IMR-90 (cell line): ENCODE data around the gene NRL. TPM values are rescaled to one million over a fixed set of nuclear protein-coding genes. Genes with fewer than 3 reads are reported as not detected.

Experiments used
- ATAC-seq: fragments of 200-7000 bp; cut with Tn5 transposase; 2 replicates; pipeline ENCODE4 v1.9.1; 2020; ENCODE audit warnings: low read depth, mild to moderate bottlenecking, moderate library complexity
- BruUV-seq: library from RNA; stranded (reverse); fragments of 400-500 nt; replicated peaks from 2 replicates; lab custom pipeline; 2021; lab: Mats Ljungman, UMichigan
- CTCF ChIA-PET: fragments of 300-600 bp; formaldehyde crosslinking; extraction: SDS; loops from one replicate; lab custom pipeline; 2021; ENCODE audit warnings: antibody characterized with exemption; lab: Yijun Ruan, JAX
- POLR2A ChIA-PET: fragments of 300-600 bp; sonication (Branson Sonifier 250); formaldehyde crosslinking; loops from one replicate; lab custom pipeline; 2022; ENCODE audit warnings: antibody characterized with exemption; ENCODE audit not compliant: unreplicated experiment; lab: Charles Lee
- DNase-seq: peaks from one replicate; pipeline ENCODE4 v3.0.0; 2013
- H2AFZ ChIP-seq: replicated peaks from 2 replicates; pipeline ENCODE3; 2013; ENCODE audit warnings: low read length, mild to moderate bottlenecking; ENCODE audit not compliant: poor library complexity
- H2AK5ac ChIP-seq: 2 replicates; pipeline ENCODE4 v1.6.1; 2013; ENCODE audit warnings: low read depth, low read length, inconsistent platforms
- H2AK9ac ChIP-seq: replicated peaks from 2 replicates; pipeline ENCODE3; 2013; ENCODE audit warnings: mild to moderate bottlenecking, low read depth, low read length, moderate library complexity; ENCODE audit not compliant: poor library complexity
- H2BK120ac ChIP-seq: 2 replicates; pipeline ENCODE4 v1.6.1; 2013; ENCODE audit warnings: low read depth, low read length, inconsistent platforms
- H2BK15ac ChIP-seq: 3 replicates; pipeline ENCODE4 v1.6.1; 2013; ENCODE audit warnings: low read depth, low read length, inconsistent platforms
- H2BK20ac ChIP-seq: 2 replicates; pipeline ENCODE4 v1.6.1; 2013; ENCODE audit warnings: low read depth, mild to moderate bottlenecking, inconsistent platforms, low read length, moderate library complexity
- H2BK5ac ChIP-seq: 2 replicates; pipeline ENCODE4 v1.6.1; 2013; ENCODE audit warnings: mild to moderate bottlenecking, low read depth, low read length, inconsistent platforms; ENCODE audit not compliant: poor library complexity, severe bottlenecking
- H3K14ac ChIP-seq: replicated peaks from 2 replicates; pipeline ENCODE4 v1.6.1; 2013; ENCODE audit warnings: low read depth, low read length, inconsistent platforms
- H3K18ac ChIP-seq: 2 replicates; pipeline ENCODE4 v1.6.1; 2013; ENCODE audit warnings: low read depth, low read length, control low read depth
- H3K23ac ChIP-seq: 2 replicates; pipeline ENCODE4 v1.6.1; 2013; ENCODE audit warnings: low read depth, low read length, inconsistent platforms
- H3K27ac ChIP-seq: 2 replicates; pipeline ENCODE4 v1.5.1; 2013; ENCODE audit warnings: mild to moderate bottlenecking, control low read depth, low read length; ENCODE audit not compliant: insufficient read depth
- H3K27me3 ChIP-seq: 2 replicates; pipeline ENCODE4 v1.6.1; 2013; ENCODE audit warnings: low read length; ENCODE audit not compliant: control insufficient read depth, insufficient read depth
- H3K36me3 ChIP-seq: 2 replicates; pipeline ENCODE4 v1.6.1; 2013; ENCODE audit warnings: low read length, mixed read lengths; ENCODE audit not compliant: control insufficient read depth, insufficient read depth
- H3K4ac ChIP-seq: 2 replicates; pipeline ENCODE4 v1.6.1; 2013; ENCODE audit warnings: low read depth, low read length, inconsistent platforms
- H3K4me1 ChIP-seq: 2 replicates; pipeline ENCODE4 v1.6.1; 2013; ENCODE audit warnings: low read length, mixed read lengths; ENCODE audit not compliant: control insufficient read depth, insufficient read depth
- H3K4me2 ChIP-seq: 2 replicates; pipeline ENCODE4 v1.6.1; 2013; ENCODE audit warnings: low read depth, mild to moderate bottlenecking, control low read depth, low read length, moderate library complexity
- H3K4me3 ChIP-seq: 2 replicates; pipeline ENCODE4 v1.5.1; 2013; ENCODE audit warnings: low read depth, mild to moderate bottlenecking, control low read depth, low read length, moderate library complexity; ENCODE audit not compliant: insufficient read depth
- H3K56ac ChIP-seq: 2 replicates; pipeline ENCODE4 v1.6.1; 2013; ENCODE audit warnings: low read length, inconsistent platforms; ENCODE audit not compliant: insufficient read depth; ENCODE audit errors: extremely low read depth
- H3K79me1 ChIP-seq, 2 experiments: 2 replicates each; pipeline ENCODE4 v1.6.1; 2013; ENCODE audit warnings: low read length in 2 of 2, inconsistent platforms in 1 of 2, low read depth in 1 of 2
- H3K9ac ChIP-seq: 2 replicates; pipeline ENCODE4 v1.6.1; 2013; ENCODE audit warnings: low read depth, low read length, control low read depth
- H3K9me1 ChIP-seq: 2 replicates; pipeline ENCODE4 v1.6.1; 2013; ENCODE audit warnings: low read length, inconsistent platforms; ENCODE audit not compliant: insufficient read depth
- H3K9me3 ChIP-seq: 2 replicates; pipeline ENCODE4 v1.6.1; 2013; ENCODE audit warnings: low read length; ENCODE audit not compliant: control insufficient read depth, insufficient read depth
- H4K20me1 ChIP-seq: 2 replicates; pipeline ENCODE4 v1.6.1; 2013; ENCODE audit warnings: low read length, inconsistent platforms; ENCODE audit not compliant: insufficient read depth
- H4K5ac ChIP-seq: 2 replicates; pipeline ENCODE4 v1.6.1; 2013; ENCODE audit warnings: mild to moderate bottlenecking, low read depth, low read length, control low read depth
- H4K8ac ChIP-seq, 2 experiments: 2 replicates each; pipeline ENCODE4 v1.6.1; 2013; ENCODE audit warnings: low read depth in 2 of 2, low read length in 2 of 2, control low read depth in 1 of 2, inconsistent platforms in 1 of 2
- H4K91ac ChIP-seq: 2 replicates; pipeline ENCODE4 v1.6.1; 2013; ENCODE audit warnings: low read depth, low read length, inconsistent platforms; ENCODE audit not compliant: insufficient read depth
- BHLHE40 ChIP-seq: fragments of 150-350 bp; IDR thresholded peaks from 2 replicates; pipeline ENCODE4 v1.6.1; 2016; ENCODE audit warnings: mild to moderate bottlenecking, low read depth, low read length
- CEBPB ChIP-seq: IDR thresholded peaks from 2 replicates; pipeline ENCODE4 v1.6.1; 2012; ENCODE audit warnings: low read depth, low read length, improper control_type of control experiment
- CHD1 ChIP-seq: IDR thresholded peaks from 2 replicates; pipeline ENCODE4 v1.6.1; 2012; ENCODE audit warnings: low read depth, low read length, improper control_type of control experiment
- FOS ChIP-seq: fragments of 150-350 bp; IDR thresholded peaks from 2 replicates; pipeline ENCODE4 v1.6.1; 2016; ENCODE audit warnings: low read depth, low read length
- MAFK ChIP-seq: IDR thresholded peaks from 2 replicates; pipeline ENCODE4 v1.6.1; 2012; ENCODE audit warnings: low read depth, low read length, improper control_type of control experiment
- MAZ ChIP-seq: IDR thresholded peaks from 2 replicates; pipeline ENCODE4 v1.6.1; 2012; ENCODE audit warnings: low read depth, mild to moderate bottlenecking, low read length, improper control_type of control experiment, moderate library complexity, borderline replicate concordance
- NFE2L2 ChIP-seq: fragments of 150-350 bp; IDR thresholded peaks from 2 replicates; pipeline ENCODE4 v1.6.1; 2016; ENCODE audit warnings: low read depth, mild to moderate bottlenecking, low read length
- POLR2A ChIP-seq: IDR thresholded peaks from 2 replicates; pipeline ENCODE4 v1.6.1; 2012; ENCODE audit warnings: mild to moderate bottlenecking, low read depth, low read length
- RAD21 ChIP-seq: IDR thresholded peaks from 2 replicates; pipeline ENCODE4 v1.6.1; 2012; ENCODE audit warnings: low read length, improper control_type of control experiment
- RCOR1 ChIP-seq: IDR thresholded peaks from 2 replicates; pipeline ENCODE4 v1.6.1; 2012; ENCODE audit warnings: mild to moderate bottlenecking, low read length, improper control_type of control experiment; ENCODE audit not compliant: insufficient replicate concordance
- RFX5 ChIP-seq: IDR thresholded peaks from 2 replicates; pipeline ENCODE4 v1.8.0; 2012; ENCODE audit warnings: low read depth, mild to moderate bottlenecking, low read length, moderate library complexity
- SMC3 ChIP-seq: fragments of 150-350 bp; IDR thresholded peaks from 2 replicates; pipeline ENCODE4 v1.6.1; 2016; ENCODE audit warnings: low read depth, mild to moderate bottlenecking, antibody characterized with exemption, low read length, moderate library complexity
- WGBS, 2 experiments: methylation state at CpG; one replicate each; pipeline versions ENCODE4 v1.1.5 to v1.1.7; 2013; ENCODE audit warnings: missing lambda C conversion rate in 2 of 2; ENCODE audit not compliant: insufficient read length in 1 of 2; ENCODE audit errors: extremely low coverage in 2 of 2; 5-methylcytosine and 5-hydroxymethylcytosine counted together
- dilution Hi-C: fragments of 300-500 bp; cut with HindIII; formaldehyde crosslinking; loops from one replicate; pipeline ENCODE4 v1.14.3; 2018; ENCODE audit warnings: low sequenced_read_pairs; ENCODE audit not compliant: unreplicated experiment
- in situ Hi-C: fragments of 300-500 bp; cut with MboI; formaldehyde crosslinking; loops from 3 replicates; pipeline ENCODE4 v1.14.3; 2019; ENCODE audit warnings: low sequenced_read_pairs, inconsistent platforms, mixed read lengths
- intact Hi-C: fragments of 100-400 bp; cut with micrococcal nuclease; formaldehyde crosslinking; loops from 2 replicates; pipeline ENCODE4 v1.10.0; 2022
- polyA plus RNA-seq, 3 experiments: library from polyadenylated mRNA; depleted of rRNA; stranded (reverse); fragments of >200 nt; gene quantifications; 2 replicates each; pipeline ENCODE4 v1.2.3, GENCODE V29; 2012; ENCODE audit warnings: low replicate concordance in 1 of 3
- total RNA-seq: library from RNA; depleted of rRNA; stranded (reverse); fragments of >200 nt; gene quantifications from 2 replicates; pipeline ENCODE4 v1.2.3, GENCODE V29; 2012
- TF ChIP-seq, protein P1 (sequence below): fragments of 150-350 bp; IDR thresholded peaks from 2 replicates; pipeline ENCODE4 v1.6.1; 2016; ENCODE audit warnings: low read depth, mild to moderate bottlenecking, low read length, moderate library complexity, borderline replicate concordance
- TF ChIP-seq, protein P2 (sequence below): conservative IDR thresholded peaks from 2 replicates; pipeline ENCODE4 v1.5.1; 2012; ENCODE audit warnings: mild to moderate bottlenecking, low read depth, low read length, improper control_type of control experiment
- TF ChIP-seq, protein P3 (sequence below): fragments of 150-350 bp; IDR thresholded peaks from 2 replicates; pipeline ENCODE4 v1.6.1; 2017; ENCODE audit warnings: mild to moderate bottlenecking, antibody characterized with exemption, low read length, low read depth

The NRL gene
- total and polyA plus RNA-seq, 2 of the 4 experiments (the other 2 are of a cell fraction) = 0.18 to 0.70 TPM

DNA sequence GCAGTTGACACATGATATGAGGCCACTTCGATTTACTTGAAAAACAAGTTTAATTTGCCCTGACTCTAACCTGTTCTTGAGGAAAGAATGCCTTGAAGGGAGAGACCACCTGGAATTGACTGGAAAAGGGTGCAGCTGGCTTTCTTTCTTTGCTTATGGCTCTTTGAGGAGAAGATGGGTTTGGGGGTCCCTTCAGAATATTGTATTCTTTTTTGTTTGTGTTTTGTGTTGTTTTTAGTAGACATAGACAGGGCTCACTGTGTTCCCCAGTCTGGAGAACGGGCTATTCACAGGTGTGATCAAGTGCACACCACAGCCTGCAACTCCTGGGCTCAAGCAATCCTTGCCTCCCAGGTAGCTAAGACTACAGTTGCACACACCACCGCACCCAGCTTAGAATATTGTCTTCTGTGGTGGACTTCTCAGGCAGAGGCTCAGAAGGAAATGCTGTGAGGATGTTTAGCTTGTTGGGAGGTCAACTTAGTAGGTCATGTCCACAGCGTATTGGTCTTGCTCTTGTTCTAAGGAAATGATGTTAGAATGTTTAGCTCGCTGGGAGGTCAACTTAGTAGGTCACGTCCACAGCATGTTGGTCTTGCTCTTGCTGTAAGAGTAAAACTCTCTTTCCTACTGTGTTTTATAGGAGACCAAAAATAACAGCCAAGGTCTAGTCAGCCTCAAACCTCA, 1.5 kb upstream of the NRL start:
- Histone ChIP-seq H3K9me3 (no peaks in the 10 kb centered on the region), H3K4ac (no peak overlapping the region), H4K91ac (no peak overlapping the region), H3K27me3 (no peaks in the 10 kb centered on the region), H3K27ac (no peak overlapping the region), H3K79me1 (peaks cover 10 to 16% of the 10 kb centered on the region in 2 experiments; a peak in 2 of 4 replicates), H2BK20ac (no peak overlapping the region), H2AK9ac (no peak overlapping the region), H4K20me1 (no peaks in the 10 kb centered on the region), H2BK5ac (no peak overlapping the region), H4K8ac (no peak overlapping the region), H3K23ac (no peak overlapping the region), H3K4me1 (peaks cover 3% of the 10 kb centered on the region; the same call in 1 of the 2 replicates), H3K9ac (no peak overlapping the region), H3K4me2 (no peak overlapping the region), H3K4me3 (no peak overlapping the region), H4K5ac (no peak overlapping the region), H2BK120ac (no peak overlapping the region), H2BK15ac (no peak overlapping the region), H3K36me3 (peaks cover 23% of the 10 kb centered on the region), H2AFZ (no peak overlapping the region), H3K14ac (no peak overlapping the region), H2AK5ac (no peak overlapping the region), H3K9me1 (peaks cover 8% of the 10 kb centered on the region; the same call in 1 of the 2 replicates), H3K56ac (no peak overlapping the region), H3K18ac (no peak overlapping the region)
- DNase-seq = no peak
- 80% methylated on average over 1 of the region's 6 CpGs; no CpG with 5 or more reads in 1 of the 2 experiments for WGBS, 2 experiments
- intact Hi-C loops (no loop called here), dilution Hi-C loops (no loop called here), in situ Hi-C loops (no loop called here)
- TF ChIP-seq RCOR1 (no peak), MAFK (no peak), RFX5 (no peak), NFE2L2 (no peak), POLR2A (no peak), FOS (no peak), BHLHE40 (no peak), RAD21 (no peak), MAZ (no peak), CHD1 (no peak), SMC3 (no peak), CEBPB (no peak)
- TF ChIP-seq, protein P1, sequence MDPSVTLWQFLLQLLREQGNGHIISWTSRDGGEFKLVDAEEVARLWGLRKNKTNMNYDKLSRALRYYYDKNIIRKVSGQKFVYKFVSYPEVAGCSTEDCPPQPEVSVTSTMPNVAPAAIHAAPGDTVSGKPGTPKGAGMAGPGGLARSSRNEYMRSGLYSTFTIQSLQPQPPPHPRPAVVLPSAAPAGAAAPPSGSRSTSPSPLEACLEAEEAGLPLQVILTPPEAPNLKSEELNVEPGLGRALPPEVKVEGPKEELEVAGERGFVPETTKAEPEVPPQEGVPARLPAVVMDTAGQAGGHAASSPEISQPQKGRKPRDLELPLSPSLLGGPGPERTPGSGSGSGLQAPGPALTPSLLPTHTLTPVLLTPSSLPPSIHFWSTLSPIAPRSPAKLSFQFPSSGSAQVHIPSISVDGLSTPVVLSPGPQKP = no peak
- TF ChIP-seq, protein P2, sequence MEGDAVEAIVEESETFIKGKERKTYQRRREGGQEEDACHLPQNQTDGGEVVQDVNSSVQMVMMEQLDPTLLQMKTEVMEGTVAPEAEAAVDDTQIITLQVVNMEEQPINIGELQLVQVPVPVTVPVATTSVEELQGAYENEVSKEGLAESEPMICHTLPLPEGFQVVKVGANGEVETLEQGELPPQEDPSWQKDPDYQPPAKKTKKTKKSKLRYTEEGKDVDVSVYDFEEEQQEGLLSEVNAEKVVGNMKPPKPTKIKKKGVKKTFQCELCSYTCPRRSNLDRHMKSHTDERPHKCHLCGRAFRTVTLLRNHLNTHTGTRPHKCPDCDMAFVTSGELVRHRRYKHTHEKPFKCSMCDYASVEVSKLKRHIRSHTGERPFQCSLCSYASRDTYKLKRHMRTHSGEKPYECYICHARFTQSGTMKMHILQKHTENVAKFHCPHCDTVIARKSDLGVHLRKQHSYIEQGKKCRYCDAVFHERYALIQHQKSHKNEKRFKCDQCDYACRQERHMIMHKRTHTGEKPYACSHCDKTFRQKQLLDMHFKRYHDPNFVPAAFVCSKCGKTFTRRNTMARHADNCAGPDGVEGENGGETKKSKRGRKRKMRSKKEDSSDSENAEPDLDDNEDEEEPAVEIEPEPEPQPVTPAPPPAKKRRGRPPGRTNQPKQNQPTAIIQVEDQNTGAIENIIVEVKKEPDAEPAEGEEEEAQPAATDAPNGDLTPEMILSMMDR = no peak
- TF ChIP-seq, protein P3, sequence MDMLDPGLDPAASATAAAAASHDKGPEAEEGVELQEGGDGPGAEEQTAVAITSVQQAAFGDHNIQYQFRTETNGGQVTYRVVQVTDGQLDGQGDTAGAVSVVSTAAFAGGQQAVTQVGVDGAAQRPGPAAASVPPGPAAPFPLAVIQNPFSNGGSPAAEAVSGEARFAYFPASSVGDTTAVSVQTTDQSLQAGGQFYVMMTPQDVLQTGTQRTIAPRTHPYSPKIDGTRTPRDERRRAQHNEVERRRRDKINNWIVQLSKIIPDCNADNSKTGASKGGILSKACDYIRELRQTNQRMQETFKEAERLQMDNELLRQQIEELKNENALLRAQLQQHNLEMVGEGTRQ = no peak
- ATAC-seq = no peak
- BruUV-seq = no TSS peak
- ChIA-PET POLR2A (no interaction called here), CTCF (no interaction called here)
